Stimulated activated memory B cell treated with anti-CD40 and anti-IgM and Interleukin-4, amounts not matched to agents 10 μg/mL and 1 μg/mL and 100 μg/mL, for 72 hours (primary cell): ENCODE data around the gene FCRL1.

Experiments
- ATAC-seq: fragments of 150-1000 bp; cut with Tn5 transposase; 2 replicates; pipeline ENCODE4 v1.10.0; 2021
- H3K27ac Mint-ChIP-seq: one replicate; pipeline ENCODE4 v1.8.0; 2022; ENCODE audit warnings: mild to moderate bottlenecking, mixed read lengths
- H3K27me3 Mint-ChIP-seq: one replicate; pipeline ENCODE4 v1.8.0; 2022; ENCODE audit warnings: mixed read lengths
- H3K36me3 Mint-ChIP-seq: one replicate; pipeline ENCODE4 v1.8.0; 2022; ENCODE audit warnings: mixed read lengths
- H3K4me1 Mint-ChIP-seq: one replicate; pipeline ENCODE4 v1.8.0; 2022; ENCODE audit warnings: mixed read lengths
- H3K4me3 Mint-ChIP-seq: one replicate; pipeline ENCODE4 v1.8.0; 2022; ENCODE audit warnings: mild to moderate bottlenecking, moderate library complexity, mixed read lengths
- H3K9me3 Mint-ChIP-seq: one replicate; pipeline ENCODE4 v1.8.0; 2022; ENCODE audit warnings: mixed read lengths

FCRL1 gene, protein sequence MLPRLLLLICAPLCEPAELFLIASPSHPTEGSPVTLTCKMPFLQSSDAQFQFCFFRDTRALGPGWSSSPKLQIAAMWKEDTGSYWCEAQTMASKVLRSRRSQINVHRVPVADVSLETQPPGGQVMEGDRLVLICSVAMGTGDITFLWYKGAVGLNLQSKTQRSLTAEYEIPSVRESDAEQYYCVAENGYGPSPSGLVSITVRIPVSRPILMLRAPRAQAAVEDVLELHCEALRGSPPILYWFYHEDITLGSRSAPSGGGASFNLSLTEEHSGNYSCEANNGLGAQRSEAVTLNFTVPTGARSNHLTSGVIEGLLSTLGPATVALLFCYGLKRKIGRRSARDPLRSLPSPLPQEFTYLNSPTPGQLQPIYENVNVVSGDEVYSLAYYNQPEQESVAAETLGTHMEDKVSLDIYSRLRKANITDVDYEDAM

DNA sequence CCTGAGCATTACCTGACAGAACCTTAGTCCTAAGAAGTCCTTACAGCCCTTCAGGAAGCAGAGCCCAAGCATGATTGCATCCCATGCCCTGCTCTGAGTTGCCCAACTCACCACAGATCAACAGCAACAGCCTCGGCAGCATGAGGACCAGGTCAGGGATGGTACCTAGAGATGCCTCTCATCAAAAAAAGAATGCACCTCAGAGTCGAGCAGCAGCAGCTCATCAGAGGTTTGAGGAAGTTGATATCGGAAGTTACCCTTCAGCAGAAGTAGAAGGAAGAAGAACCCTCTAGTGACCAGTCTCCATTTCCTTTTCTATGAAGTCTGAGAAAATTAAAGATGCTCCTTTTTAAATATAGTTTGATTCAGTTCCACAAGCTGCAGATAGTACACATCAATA is at the start of gene FCRL1:
Gene FCRL1 (minus strand): TSS at position 225 of the 400 bp plus-strand sequence. CDS start 83 bp downstream, at position 142.
- no peaks in the 10 kb centered on the region for H3K36me3 Mint-ChIP-seq
- peaks cover 37% of the 10 kb centered on the region for H3K4me1 Mint-ChIP-seq
- H3K27ac Mint-ChIP-seq: no peak within 1 kb of the TSS
- peak; percentile 89 for ATAC-seq
- no peak within 1 kb of the TSS for H3K4me3 Mint-ChIP-seq
- H3K27me3 Mint-ChIP-seq: no peaks in the 10 kb centered on the region
- H3K9me3 Mint-ChIP-seq: no peaks in the 10 kb centered on the region

DNA sequence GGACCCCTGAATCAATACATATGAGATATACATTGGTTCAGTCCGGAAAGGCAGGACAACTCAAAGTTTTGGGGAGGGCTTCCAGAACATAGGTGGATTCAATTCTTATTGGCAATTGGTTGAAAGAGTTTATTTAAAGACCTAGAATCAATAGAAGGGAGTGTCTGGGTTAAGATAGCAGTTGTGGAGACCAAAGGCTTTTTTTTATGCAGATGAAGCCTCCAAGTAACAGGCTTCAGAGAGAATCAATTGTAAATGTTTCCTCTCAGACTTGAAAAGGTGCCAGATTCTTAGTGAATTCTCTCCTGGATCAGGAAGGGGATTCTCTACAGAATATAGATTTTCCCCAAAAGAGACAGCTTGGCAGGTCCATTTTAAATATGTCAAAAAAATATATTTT is 48.7 kb upstream of the FCRL1 start:
- no peak overlapping the region for H3K27ac Mint-ChIP-seq
- H3K4me1 Mint-ChIP-seq: peaks cover 9% of the 10 kb centered on the region
- no peak overlapping the region for H3K4me3 Mint-ChIP-seq
- no peaks in the 10 kb centered on the region for H3K27me3 Mint-ChIP-seq
- no peak for ATAC-seq
- H3K36me3 Mint-ChIP-seq: no peaks in the 10 kb centered on the region
- no peaks in the 10 kb centered on the region for H3K9me3 Mint-ChIP-seq

DNA sequence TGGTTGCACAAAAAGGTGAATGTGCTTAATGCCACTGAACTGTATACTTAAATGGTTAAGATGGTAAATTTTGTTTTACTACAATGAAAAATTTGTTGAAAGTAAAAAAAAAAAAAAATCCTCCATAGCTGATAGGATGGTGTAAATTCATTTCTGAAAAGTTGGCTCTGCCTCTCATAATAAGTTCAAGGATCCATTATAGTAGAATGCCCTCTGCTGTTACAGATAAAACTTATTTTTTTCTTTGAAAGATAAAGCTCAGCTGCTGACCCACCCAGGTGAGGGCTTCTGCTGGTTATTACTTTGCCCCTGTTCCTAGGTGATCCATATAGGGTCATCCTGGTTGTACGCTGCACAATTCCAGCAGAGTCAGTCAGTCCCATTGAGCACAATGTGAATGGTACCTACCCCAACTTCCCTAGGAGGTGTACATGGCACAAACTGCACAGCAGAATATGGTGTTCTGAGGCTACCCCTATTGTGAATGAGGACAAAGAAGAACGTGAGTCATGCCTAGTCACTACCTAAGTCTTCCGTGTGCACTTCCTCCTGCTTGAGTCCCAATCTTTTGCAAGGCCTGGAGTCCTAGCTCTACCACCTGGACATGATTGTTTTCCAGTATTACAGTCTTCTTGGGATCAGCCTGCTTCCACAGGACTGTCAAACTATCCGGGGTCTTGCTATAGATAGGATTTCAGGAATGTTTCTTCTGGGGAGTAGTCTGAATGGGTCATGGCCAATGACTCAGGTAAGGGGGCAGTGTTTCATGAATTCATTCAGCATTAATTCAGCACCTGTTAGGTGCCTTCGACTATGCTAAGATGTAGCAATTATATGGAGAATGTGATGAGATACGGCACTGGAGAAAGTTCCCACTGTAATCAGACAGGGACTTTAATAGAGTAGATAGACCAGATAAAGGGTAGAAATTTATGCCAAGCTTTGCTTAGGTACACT is 42.5 kb upstream of the FCRL1 start:
- H3K27ac Mint-ChIP-seq: no peak overlapping the region
- H3K27me3 Mint-ChIP-seq: no peaks in the 10 kb centered on the region
- peak; percentile 45 for ATAC-seq
- H3K9me3 Mint-ChIP-seq: no peaks in the 10 kb centered on the region
- H3K4me1 Mint-ChIP-seq: peaks cover 19% of the 10 kb centered on the region
- H3K36me3 Mint-ChIP-seq: no peaks in the 10 kb centered on the region
- no peak overlapping the region for H3K4me3 Mint-ChIP-seq

DNA sequence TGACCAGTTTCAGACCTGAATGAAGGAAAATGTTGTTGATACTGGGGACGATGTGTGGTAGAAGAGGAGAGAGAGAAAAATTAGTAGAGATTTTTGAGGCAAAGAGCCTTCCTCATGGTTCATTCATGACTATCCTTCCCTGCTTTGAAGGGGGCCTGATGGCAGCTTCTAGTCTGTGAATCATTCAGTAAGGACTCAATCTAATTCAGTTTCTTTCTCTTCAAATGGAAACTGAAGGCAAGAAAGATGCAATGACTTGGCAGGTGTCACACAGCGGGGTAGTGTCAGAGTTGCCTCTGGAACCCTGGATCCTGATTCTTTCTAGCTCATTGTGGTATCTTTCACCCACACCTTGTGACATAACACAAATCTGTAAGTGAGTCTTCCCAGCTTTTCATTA is 36.6 kb upstream of the FCRL1 start:
- peak; percentile 58 for ATAC-seq

DNA sequence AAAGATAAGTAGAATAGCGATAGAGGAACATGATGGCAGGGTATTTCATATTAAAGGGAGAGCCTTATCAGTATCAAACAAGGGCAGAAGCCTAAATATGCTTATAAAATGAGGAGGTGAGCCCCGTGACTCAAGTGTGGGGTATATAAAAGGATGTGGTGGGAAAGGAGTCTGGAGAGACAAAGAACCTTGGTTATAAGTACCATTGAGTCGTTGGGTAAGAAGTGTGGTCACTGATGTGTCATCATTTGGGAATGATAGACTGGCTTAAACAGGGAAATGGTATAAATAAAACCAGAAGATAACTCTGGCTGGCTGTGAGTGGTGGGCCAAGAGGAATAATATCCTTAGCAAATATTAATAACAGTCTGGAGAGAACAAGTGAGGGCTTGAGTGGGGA is 32.6 kb upstream of the FCRL1 start:
- H3K4me3 Mint-ChIP-seq: no peak overlapping the region
- peaks cover 51% of the 10 kb centered on the region for H3K4me1 Mint-ChIP-seq
- H3K27me3 Mint-ChIP-seq: no peaks in the 10 kb centered on the region
- H3K9me3 Mint-ChIP-seq: no peaks in the 10 kb centered on the region
- no peak for ATAC-seq
- H3K27ac Mint-ChIP-seq: no peak overlapping the region
- no peaks in the 10 kb centered on the region for H3K36me3 Mint-ChIP-seq

More for the DNA sequence above, 36.6 kb upstream of the FCRL1 start:
- Mint-ChIP-seq H3K9me3 (no peaks in the 10 kb centered on the region), H3K4me1 (peaks cover 31% of the 10 kb centered on the region), H3K27me3 (no peaks in the 10 kb centered on the region), H3K4me3 (no peak overlapping the region), H3K36me3 (no peaks in the 10 kb centered on the region), H3K27ac (peak overlapping the region; percentile 73)

DNA sequence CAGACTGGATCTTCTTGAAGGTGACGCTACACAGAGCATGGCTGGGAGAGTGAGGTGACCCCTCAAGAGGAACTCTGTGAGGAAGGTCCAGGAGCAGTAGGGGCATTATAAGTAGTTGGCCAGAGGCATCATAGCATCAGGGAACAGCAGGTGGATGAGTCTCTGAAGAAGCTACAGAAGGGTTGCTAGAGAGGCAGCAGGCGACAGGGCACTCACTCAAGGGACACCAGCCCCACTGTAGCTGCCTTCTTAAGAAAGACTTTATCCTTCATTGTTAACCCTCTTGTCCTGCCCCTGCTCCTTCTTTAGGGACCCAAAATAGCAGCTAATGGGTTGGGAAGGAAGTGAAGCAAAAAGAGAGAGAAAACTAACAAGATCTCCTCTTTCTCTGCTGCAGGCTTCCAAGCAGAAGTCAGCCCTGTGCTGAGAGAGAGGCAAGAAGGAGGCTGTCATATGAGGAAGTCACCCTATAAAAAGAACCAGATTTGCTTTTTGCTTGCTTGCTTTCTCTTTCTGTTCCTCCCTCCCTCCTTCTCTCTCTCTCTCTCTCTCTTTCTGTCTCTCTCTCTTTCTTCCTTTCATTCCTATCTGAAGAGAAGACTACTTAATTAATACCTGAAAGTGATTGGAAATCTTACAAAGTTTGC is 29.4 kb upstream of the FCRL1 start:
- H3K27me3 Mint-ChIP-seq: no peaks in the 10 kb centered on the region
- peaks cover 45% of the 10 kb centered on the region for H3K4me1 Mint-ChIP-seq
- peak overlapping the region; percentile 81 for H3K4me3 Mint-ChIP-seq
- ATAC-seq: peak; percentile 93
- no peaks in the 10 kb centered on the region for H3K9me3 Mint-ChIP-seq
- H3K36me3 Mint-ChIP-seq: no peaks in the 10 kb centered on the region
- peak overlapping the region; percentile 96 for H3K27ac Mint-ChIP-seq

DNA sequence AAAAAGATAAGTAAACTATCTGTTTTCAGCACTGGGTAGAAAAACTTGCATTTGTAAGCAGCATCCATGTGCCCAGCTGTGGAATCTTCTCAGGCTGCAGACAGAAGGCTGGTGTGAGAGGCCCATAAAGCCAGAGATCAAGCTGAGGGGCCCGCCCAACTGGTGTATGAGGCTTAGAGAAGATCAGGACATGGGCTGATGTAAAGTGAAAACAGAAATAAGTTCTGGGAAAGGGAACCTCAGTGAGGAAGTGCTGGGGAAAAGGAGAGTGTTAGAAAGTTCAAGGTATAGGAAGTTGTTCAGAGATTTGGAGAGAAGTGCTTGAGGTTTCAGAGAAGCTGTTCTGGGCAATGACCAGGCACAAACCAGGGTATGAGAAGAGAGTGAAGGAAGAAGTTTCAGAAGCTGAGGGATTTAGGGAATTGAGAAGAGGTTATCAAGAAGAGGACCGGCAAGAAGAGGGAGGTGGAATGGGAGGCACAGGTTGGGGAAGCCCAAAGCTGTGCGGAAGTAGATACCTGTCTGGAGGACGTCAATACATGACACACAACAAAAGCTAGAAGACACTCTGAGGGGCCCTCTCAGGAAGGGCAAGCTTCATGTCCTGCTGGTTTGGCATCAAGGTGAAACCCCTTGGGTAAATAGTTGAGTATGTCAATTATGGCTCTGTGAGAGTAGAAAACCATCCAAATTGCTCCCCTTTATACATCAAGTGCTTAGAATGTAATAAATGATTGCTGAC is 24.3 kb upstream of the FCRL1 start:
- H3K27ac Mint-ChIP-seq: peak overlapping the region; percentile 22
- peak; percentile 50 for ATAC-seq
- H3K4me1 Mint-ChIP-seq: peaks cover 38% of the 10 kb centered on the region
- H3K9me3 Mint-ChIP-seq: no peaks in the 10 kb centered on the region
- H3K4me3 Mint-ChIP-seq: no peak overlapping the region
- H3K36me3 Mint-ChIP-seq: no peaks in the 10 kb centered on the region
- no peaks in the 10 kb centered on the region for H3K27me3 Mint-ChIP-seq

DNA sequence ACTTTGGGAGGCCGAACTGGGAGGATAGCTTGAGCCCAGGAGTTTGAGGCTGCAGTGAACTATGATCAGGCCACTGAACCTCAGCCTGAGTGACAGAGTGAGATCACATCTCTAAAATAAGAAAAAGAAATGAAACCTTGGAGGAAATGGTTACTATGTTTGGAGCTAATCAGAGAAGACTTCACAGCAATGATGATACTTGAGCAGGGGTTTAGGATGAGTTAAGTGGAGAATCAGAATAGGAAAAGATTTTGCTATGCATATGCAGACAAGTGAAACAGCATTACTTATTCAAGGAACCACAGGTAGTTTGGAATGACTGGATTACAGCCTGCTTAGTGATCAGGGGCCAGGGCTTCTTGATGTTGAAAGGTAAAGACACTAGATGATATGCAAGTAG is 23.0 kb upstream of the FCRL1 start:
- ATAC-seq: peak; percentile 78
- Mint-ChIP-seq H3K4me3 (no peak overlapping the region), H3K27ac (peak overlapping the region; percentile 22), H3K36me3 (no peaks in the 10 kb centered on the region), H3K4me1 (peaks cover 40% of the 10 kb centered on the region), H3K27me3 (no peaks in the 10 kb centered on the region), H3K9me3 (no peaks in the 10 kb centered on the region)

DNA sequence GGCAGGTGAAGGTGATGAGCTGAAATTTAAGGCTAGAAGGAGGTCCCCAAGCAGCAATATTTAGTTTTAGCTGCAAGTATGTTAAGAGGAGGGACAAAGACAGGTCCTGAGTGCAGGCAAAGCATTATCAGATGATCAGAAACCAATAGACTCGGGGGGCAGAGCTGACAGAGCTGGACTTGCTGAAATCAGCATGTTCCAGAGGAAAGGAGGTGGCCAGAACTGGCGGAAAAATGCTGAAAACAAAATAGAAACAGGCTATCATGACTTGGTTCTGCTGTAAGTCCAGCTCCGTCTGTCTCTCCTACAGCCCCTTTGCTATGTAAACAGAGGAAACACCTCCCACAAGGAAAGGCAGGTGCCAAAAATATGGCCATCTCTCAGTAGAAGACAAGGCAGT is 21.8 kb upstream of the FCRL1 start, which contains the start of gene CD5L:
Gene CD5L (minus strand): TSS at position 101 of the 400 bp plus-strand sequence. CDS start 107 bp downstream, outside the sequence.
- Mint-ChIP-seq H3K4me3 (no peak within 1 kb of the TSS), H3K27me3 (no peaks in the 10 kb centered on the region), H3K4me1 (peaks cover 40% of the 10 kb centered on the region), H3K36me3 (no peaks in the 10 kb centered on the region), H3K27ac (peak within 1 kb of the TSS; percentile 22), H3K9me3 (no peaks in the 10 kb centered on the region)
- no peak for ATAC-seq

DNA sequence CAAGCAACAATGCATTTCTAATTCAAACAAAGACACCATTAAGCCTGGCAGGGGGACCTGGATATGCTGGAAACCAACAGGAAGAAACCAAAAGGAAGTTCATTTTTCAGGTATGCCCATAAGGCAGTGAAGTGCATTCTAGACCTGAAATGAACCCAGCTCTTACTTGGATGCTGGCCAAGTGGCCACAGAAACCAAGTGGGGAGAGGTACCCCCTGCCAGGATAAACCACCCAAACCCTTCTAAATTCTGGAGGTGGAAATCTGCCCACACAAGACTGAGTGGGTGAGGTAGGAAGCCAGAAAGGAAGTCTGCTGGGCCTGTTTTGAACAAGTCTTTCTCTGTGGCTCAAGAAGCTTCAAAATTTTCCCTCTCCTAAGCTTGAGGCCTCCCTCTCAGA is 19.0 kb upstream of the FCRL1 start:
- no peaks in the 10 kb centered on the region for H3K9me3 Mint-ChIP-seq
- H3K27ac Mint-ChIP-seq: peak overlapping the region; percentile 9
- H3K27me3 Mint-ChIP-seq: no peaks in the 10 kb centered on the region
- H3K36me3 Mint-ChIP-seq: no peaks in the 10 kb centered on the region
- no peak overlapping the region for H3K4me3 Mint-ChIP-seq
- ATAC-seq: no peak
- H3K4me1 Mint-ChIP-seq: peaks cover 29% of the 10 kb centered on the region

DNA sequence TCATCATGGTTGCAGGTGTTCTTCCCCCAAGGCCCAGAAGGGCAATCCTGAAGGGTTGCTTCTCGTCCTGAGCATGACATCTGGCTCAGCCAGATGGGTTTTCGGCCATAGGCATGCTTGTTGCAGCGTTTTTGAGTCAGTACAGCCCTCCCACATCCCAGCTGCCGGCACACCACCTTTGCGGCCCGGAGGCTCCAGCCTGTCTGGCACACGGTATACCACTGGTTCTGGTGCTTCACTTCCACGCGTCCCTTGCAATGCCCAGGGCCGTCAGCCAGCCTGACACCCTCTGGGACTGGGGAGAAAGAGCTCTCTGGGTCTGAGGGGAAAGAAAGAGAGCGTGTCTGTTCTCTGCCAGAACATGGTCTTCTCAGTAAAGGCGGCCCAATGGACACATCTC is 14.5 kb upstream of the FCRL1 start:
- H3K27me3 Mint-ChIP-seq: no peaks in the 10 kb centered on the region
- peaks cover 47% of the 10 kb centered on the region for H3K4me1 Mint-ChIP-seq
- H3K9me3 Mint-ChIP-seq: no peaks in the 10 kb centered on the region
- no peak for ATAC-seq
- H3K27ac Mint-ChIP-seq: no peak overlapping the region
- H3K36me3 Mint-ChIP-seq: no peaks in the 10 kb centered on the region
- no peak overlapping the region for H3K4me3 Mint-ChIP-seq

DNA sequence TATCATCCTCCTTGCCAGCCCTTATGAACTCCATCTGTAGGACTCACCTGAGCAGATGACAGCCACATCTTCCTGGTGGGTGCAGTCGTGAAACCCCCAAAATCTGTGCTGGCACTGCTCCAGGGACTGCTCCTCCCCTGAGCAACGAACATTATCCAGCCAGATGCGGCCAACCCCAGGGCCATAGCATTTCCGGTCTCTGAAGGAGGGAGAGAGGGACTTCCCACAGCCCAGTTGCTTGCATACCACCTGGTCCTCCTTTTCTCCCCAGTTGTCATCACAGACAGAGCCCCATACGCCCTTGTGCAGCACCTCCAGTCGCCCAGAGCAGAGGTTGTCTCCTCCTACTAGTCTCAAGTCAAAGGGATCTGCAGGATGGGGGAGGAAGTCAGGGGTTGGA is 13.2 kb upstream of the FCRL1 start:
- no peaks in the 10 kb centered on the region for H3K36me3 Mint-ChIP-seq
- peak; percentile 66 for ATAC-seq
- no peaks in the 10 kb centered on the region for H3K9me3 Mint-ChIP-seq
- H3K4me3 Mint-ChIP-seq: peak overlapping the region; percentile 46
- peak overlapping the region; percentile 29 for H3K27ac Mint-ChIP-seq
- H3K27me3 Mint-ChIP-seq: no peaks in the 10 kb centered on the region
- H3K4me1 Mint-ChIP-seq: peaks cover 48% of the 10 kb centered on the region

DNA sequence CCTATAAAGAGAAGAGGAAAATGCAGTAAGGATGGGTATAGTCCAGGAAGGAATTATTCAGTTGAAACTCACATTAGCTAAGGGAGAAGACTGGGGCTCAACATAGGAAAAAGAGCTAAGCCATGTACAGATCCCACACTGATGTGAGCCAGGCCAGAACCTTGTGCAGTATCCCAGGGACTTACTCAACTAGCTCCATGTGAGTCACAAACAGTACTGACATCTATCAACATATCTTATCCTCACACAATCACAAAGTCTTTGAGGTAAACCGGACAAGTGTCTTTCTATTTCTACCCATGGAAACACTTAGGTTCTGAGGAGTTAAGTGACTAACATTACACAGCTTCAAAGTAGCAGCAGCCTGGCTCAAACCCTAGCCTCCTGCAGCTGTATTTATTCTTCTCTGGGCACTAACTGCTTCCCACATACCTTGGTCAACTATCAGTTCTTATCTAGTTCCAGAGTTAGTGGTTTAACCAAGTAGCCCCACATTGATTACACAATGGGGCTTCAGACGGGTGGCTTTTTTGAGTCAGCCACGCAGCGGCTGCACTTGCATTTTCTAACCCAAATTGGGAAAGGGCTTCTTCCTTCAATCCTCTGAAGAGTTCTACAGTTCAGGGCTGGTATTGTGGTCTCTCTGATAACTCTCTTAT is 12.2 kb upstream of the FCRL1 start:
- H3K4me3 Mint-ChIP-seq: no peak overlapping the region
- no peaks in the 10 kb centered on the region for H3K27me3 Mint-ChIP-seq
- peak overlapping the region; percentile 42 for H3K27ac Mint-ChIP-seq
- peaks cover 48% of the 10 kb centered on the region for H3K4me1 Mint-ChIP-seq
- H3K9me3 Mint-ChIP-seq: no peaks in the 10 kb centered on the region
- H3K36me3 Mint-ChIP-seq: no peaks in the 10 kb centered on the region
- no peak for ATAC-seq

DNA sequence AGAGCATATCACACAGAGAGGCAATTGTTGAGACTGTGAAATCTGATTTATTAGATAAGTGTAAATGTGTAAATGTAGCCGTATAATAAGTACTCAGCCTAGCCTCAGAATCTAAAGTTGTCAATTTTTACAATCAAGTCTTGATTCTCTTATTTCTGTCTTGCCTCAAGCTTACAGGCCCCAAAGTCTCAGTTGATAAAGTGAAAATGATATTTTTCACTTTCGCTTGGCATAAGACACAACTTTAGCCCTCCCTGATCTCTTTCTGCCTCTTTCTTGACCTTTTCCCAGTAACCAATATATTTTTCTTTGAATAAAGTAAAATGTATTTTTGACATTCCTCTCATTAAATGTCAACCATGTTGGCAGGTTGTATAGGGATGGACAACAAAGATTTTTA is 11.0 kb upstream of the FCRL1 start:
- no peak overlapping the region for H3K4me3 Mint-ChIP-seq
- no peaks in the 10 kb centered on the region for H3K36me3 Mint-ChIP-seq
- peak overlapping the region; percentile 42 for H3K27ac Mint-ChIP-seq
- no peaks in the 10 kb centered on the region for H3K27me3 Mint-ChIP-seq
- no peak for ATAC-seq
- peaks cover 48% of the 10 kb centered on the region for H3K4me1 Mint-ChIP-seq
- H3K9me3 Mint-ChIP-seq: no peaks in the 10 kb centered on the region
